HepG2 (cell line): ENCODE data around the gene AJM1. TPM values are rescaled to one million over a fixed set of nuclear protein-coding genes. Genes with fewer than 3 reads are reported as not detected.
A peak's percentile ranks its signal among the peaks of the same experiment; 100 is the strongest.
"Not testable (repeated sequence)": the region's sequence is repeated elsewhere in the genome, so short reads cannot be mapped to it uniquely, and the experiment has no call there.

Experiments used
- ATAC-seq: fragments of 200-7000 bp; cut with Tn5 transposase; 3 replicates; pipeline ENCODE4 v1.9.1; 2020; ENCODE audit warnings: mild to moderate bottlenecking, moderate library complexity
- BruUV-seq: library from RNA; stranded (reverse); fragments of 400-500 nt; replicated peaks from 2 replicates; lab custom pipeline; 2021; lab: Mats Ljungman, UMichigan
- CTCF ChIA-PET: fragments of 300-600 bp; formaldehyde crosslinking; extraction: SDS; loops from one replicate; lab custom pipeline; 2021; ENCODE audit warnings: low total read pairs, inconsistent platforms, low intra/inter-chr PET ratio; lab: Yijun Ruan, JAX
- POLR2A ChIA-PET: fragments of 350-600 bp; sonication (Branson Sonifier 250); formaldehyde crosslinking; loops from one replicate; lab custom pipeline; 2020; ENCODE audit warnings: antibody characterized with exemption, inconsistent platforms; lab: Yijun Ruan, JAX
- DNase-seq: peaks from one replicate; pipeline ENCODE4 v3.0.0-alpha.2; 2015; ENCODE audit warnings: low spot score
- FAIRE-seq: peaks from 3 replicates; lab custom pipeline; 2011; peaks lifted over from hg19 to GRCh38; lab: Jason Lieb, UNC
- H2AFZ ChIP-seq: one replicate; pipeline ENCODE4 v1.6.1; 2011; ENCODE audit warnings: low read length, inconsistent platforms
- H3K27ac ChIP-seq: fragments of 300-600 bp; 3 replicates; pipeline ENCODE4 v1.8.0; 2011; ENCODE audit warnings: mixed run types, mild to moderate bottlenecking, mixed read lengths, low read length, inconsistent platforms; ENCODE audit not compliant: insufficient read depth; ENCODE audit errors: extremely low read length
- H3K27me3 ChIP-seq, 2 experiments: fragments of 200-600 bp in 1 of 2; 2 replicates in 1 of 2; 3 replicates in 1 of 2; pipeline versions ENCODE4 v1.6.0 to v1.8.0; 2011; ENCODE audit warnings: low read length in 2 of 2, mild to moderate bottlenecking in 2 of 2, moderate library complexity in 2 of 2, inconsistent platforms in 1 of 2; ENCODE audit not compliant: insufficient read depth in 2 of 2, control insufficient read depth in 1 of 2
- H3K36me3 ChIP-seq, 2 experiments: fragments of 200-600 bp in 1 of 2; replicated peaks in 1 of 2; 2 replicates in 1 of 2; 3 replicates in 1 of 2; pipeline versions ENCODE4 v1.5.1 to v1.8.0; 2011; ENCODE audit warnings: low read length in 2 of 2, inconsistent platforms in 1 of 2; ENCODE audit not compliant: insufficient read depth in 2 of 2, control insufficient read depth in 1 of 2
- H3K4me1 ChIP-seq: 2 replicates; pipeline ENCODE4 v1.5.1; 2012; ENCODE audit warnings: low read length, inconsistent platforms; ENCODE audit not compliant: insufficient read depth
- H3K4me2 ChIP-seq: 2 replicates; pipeline ENCODE4 v1.6.0; 2011; ENCODE audit warnings: low read depth, low read length, inconsistent platforms
- H3K4me3 ChIP-seq, 3 experiments: fragments of 200-600 bp in 1 of 3; sonication (generic), shearing (Covaris generic) in 1 of 3; replicated peaks in 1 of 3; 2 replicates each; pipeline ENCODE4 v1.5.1; 2011 to 2016; ENCODE audit warnings: low read length in 3 of 3, inconsistent platforms in 2 of 3, low read depth in 2 of 3, mild to moderate bottlenecking in 2 of 3, control low read depth in 1 of 3, mixed read lengths in 1 of 3; ENCODE audit not compliant: insufficient read depth in 1 of 3
- H3K79me2 ChIP-seq: one replicate; pipeline ENCODE4 v1.6.1; 2011; ENCODE audit warnings: low read length, inconsistent platforms; ENCODE audit not compliant: insufficient read depth
- H3K9ac ChIP-seq: 2 replicates; pipeline ENCODE4 v1.6.0; 2011; ENCODE audit warnings: mild to moderate bottlenecking, low read depth, low read length, inconsistent platforms; ENCODE audit not compliant: insufficient read depth
- H3K9me3 ChIP-seq: 2 replicates; pipeline ENCODE4 v1.5.1; 2012; ENCODE audit warnings: mild to moderate bottlenecking, low read length
- H4K20me1 ChIP-seq: 2 replicates; pipeline ENCODE4 v1.6.0; 2011; ENCODE audit warnings: inconsistent platforms, mild to moderate bottlenecking, low read length, moderate library complexity; ENCODE audit not compliant: insufficient read depth
- PRPF4 ChIP-seq: fragments of 200-400 bp; formaldehyde crosslinking; IDR thresholded peaks from 2 replicates; pipeline ENCODE4 v1.6.1; 2016; ENCODE audit warnings: low read length, low read depth; ENCODE audit not compliant: poor library complexity, severe bottlenecking
- ZBTB38 ChIP-seq: sonication (generic); formaldehyde crosslinking; IDR thresholded peaks from 2 replicates; pipeline ENCODE4 v1.5.1; 2020; ENCODE audit warnings: mild to moderate bottlenecking, missing genetic modification reagents
- ZMYM3 ChIP-seq: sonication (generic); formaldehyde crosslinking; IDR thresholded peaks from 2 replicates; pipeline ENCODE4 v1.5.1; 2020; ENCODE audit warnings: mild to moderate bottlenecking, missing genetic modification reagents
- ZNF460 ChIP-seq: sonication (generic); formaldehyde crosslinking; IDR thresholded peaks from 2 replicates; pipeline ENCODE4 v1.5.1; 2020; ENCODE audit warnings: missing genetic modification reagents, mild to moderate bottlenecking, borderline replicate concordance
- WGBS: methylation state at CpG from one replicate; pipeline ENCODE4 v1.1.6; 2017; ENCODE audit warnings: low lambda C conversion rate; 5-methylcytosine and 5-hydroxymethylcytosine counted together
- in situ Hi-C: cut with HindIII; loops from 2 replicates; pipeline ENCODE4 v1.10.0; 2017; ENCODE audit warnings: low pct_unique_long_range_greater_than_20kb; ENCODE audit not compliant: extremely low pct_ligation_motif_present
- intact Hi-C: fragments of 100-400 bp; cut with micrococcal nuclease; formaldehyde crosslinking; loops from one replicate; pipeline ENCODE4 v1.10.0; 2022; ENCODE audit not compliant: unreplicated experiment
- polyA plus RNA-seq, 8 experiments: library from polyadenylated mRNA; depleted of rRNA in 3 of 8; stranded (reverse) in 7 of 8; unstranded in 1 of 8; fragments of >200 nt; fragmentation: Illumina TruSeq in 4 of 8; extraction: Trizol in 4 of 8; gene quantifications; 2 replicates each; pipeline versions ENCODE4 v1.2.1 to v1.2.3, GENCODE V29; 2011 to 2016; ENCODE audit warnings: low read depth in 4 of 8, missing spikeins in 1 of 8, mixed read lengths in 1 of 8; ENCODE audit not compliant: insufficient read depth in 1 of 8
- total RNA-seq, 5 experiments: library from RNA; depleted of rRNA; stranded (reverse); fragments of >200 nt; fragmentation: Illumina TruSeq; extraction: Trizol; gene quantifications; 2 replicates each; pipeline ENCODE4 v1.2.3, GENCODE V29; 2016; ENCODE audit warnings: low read depth in 1 of 5
- TF ChIP-seq, protein P1 (sequence below): sonication (generic); formaldehyde crosslinking; IDR thresholded peaks from 2 replicates; pipeline ENCODE4 v1.4.0; 2020; ENCODE audit warnings: missing genetic modification reagents

The AJM1 gene
- total and polyA plus RNA-seq, 2 of the 13 experiments (the other 11 are each of a cell fraction or from before 2014, with no cell fraction given) = 1.1 to 1.2 TPM

DNA sequence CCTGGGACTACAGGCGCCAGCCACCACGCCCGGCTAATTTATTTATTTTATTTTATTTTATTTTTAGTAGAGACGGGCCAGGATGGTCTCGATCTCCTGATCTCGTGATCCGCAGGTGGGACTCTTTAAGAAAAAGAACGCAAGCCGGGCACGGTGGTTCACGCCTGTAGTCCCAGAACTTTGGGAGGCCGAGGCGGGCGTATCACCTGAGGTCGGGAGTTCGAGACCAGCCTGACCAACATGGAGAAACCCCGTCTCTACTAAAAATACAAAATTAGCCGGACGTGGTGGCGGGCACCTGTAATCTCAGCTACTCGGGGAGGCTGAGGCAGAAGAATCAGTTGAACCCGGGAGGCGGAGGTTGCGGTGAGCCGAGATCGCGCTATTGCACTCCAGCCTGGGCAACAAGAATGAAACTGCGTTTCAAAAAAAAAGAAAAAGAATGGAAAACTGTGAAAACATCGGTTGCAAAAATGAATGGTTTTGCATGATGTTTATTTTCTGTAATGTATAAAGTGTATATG is 24.7 kb downstream of the AJM1 start:
- peak overlapping the region; percentile 59 for H3K4me2 ChIP-seq
- ATAC-seq, intact Hi-C loops, H4K20me1 ChIP-seq, DNase-seq: not testable (repeated sequence)
- POLR2A ChIA-PET = interaction anchor here (1.1 kb wide), 1 partner anchor 15 kb away, joined by 3 read pairs; no protein-coding TSS in a partner anchor
- peak overlapping the region; percentile 57 to 87 (median 68) for H3K4me3 ChIP-seq
- TF ChIP-seq, protein P1, sequence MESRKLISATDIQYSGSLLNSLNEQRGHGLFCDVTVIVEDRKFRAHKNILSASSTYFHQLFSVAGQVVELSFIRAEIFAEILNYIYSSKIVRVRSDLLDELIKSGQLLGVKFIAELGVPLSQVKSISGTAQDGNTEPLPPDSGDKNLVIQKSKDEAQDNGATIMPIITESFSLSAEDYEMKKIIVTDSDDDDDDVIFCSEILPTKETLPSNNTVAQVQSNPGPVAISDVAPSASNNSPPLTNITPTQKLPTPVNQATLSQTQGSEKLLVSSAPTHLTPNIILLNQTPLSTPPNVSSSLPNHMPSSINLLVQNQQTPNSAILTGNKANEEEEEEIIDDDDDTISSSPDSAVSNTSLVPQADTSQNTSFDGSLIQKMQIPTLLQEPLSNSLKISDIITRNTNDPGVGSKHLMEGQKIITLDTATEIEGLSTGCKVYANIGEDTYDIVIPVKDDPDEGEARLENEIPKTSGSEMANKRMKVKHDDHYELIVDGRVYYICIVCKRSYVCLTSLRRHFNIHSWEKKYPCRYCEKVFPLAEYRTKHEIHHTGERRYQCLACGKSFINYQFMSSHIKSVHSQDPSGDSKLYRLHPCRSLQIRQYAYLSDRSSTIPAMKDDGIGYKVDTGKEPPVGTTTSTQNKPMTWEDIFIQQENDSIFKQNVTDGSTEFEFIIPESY = peak; percentile 43; the same call in 1 of the 2 replicates
- TF ChIP-seq ZMYM3 (CRISPR knock-in tag) (peak; percentile 43; the same call in 1 of the 2 replicates), PRPF4 (peak; percentile 24), ZNF460 (CRISPR knock-in tag) (peak; percentile 16; the same call in 1 of the 2 replicates), ZBTB38 (CRISPR knock-in tag) (peak; percentile 60; the same call in 1 of the 2 replicates)
- TF ChIP-seq, all 625 proteins: peak for 5; not testable (repeated sequence) for 620
- peak overlapping the region; percentile 50 for H3K27ac ChIP-seq
- 46% methylated on average over 29 of the region's 29 CpGs for WGBS
- in situ Hi-C loops, H3K9me3 ChIP-seq, H3K27me3 ChIP-seq, H2AFZ ChIP-seq, FAIRE-seq, CTCF ChIA-PET, BruUV-seq: not testable (repeated sequence)
- peaks cover 33% of the 10 kb centered on the region for H3K4me1 ChIP-seq
- H3K36me3 ChIP-seq = peaks cover 11 to 23% of the 10 kb centered on the region in 2 experiments
- peak overlapping the region; percentile 90 for H3K9ac ChIP-seq
- H3K79me2 ChIP-seq = peaks cover 20% of the 10 kb centered on the region
